Measurements from ENCODE around the gene FRRS1L.
"Not testable (repeated sequence)": the region's sequence is repeated elsewhere in the genome, so short reads cannot be mapped to it uniquely, and the experiment has no call there.

FRRS1L gene

GRCh38 chr9:109126671-109127070, 40.4 kb downstream of the FRRS1L start:
- not testable (repeated sequence) for DNase-seq

DNA sequence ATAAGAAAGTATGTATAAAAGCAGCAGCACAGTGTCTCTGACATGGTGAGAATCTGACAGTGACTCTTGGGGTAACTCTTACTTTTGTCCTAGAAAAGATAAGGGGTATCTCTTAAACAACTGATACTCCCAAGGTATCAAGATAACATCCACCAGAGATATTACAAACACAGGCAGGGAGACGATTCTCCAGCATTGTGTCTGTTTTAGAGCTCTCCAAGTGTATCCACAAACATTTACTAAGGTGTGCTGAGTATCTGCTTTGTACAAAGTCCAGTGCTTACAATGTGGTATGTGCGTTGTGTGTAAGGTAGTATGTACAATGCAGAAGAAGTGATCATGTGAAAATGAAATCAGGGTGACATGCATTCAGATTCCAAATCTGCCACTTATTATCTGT, 42.9 kb downstream of the FRRS1L start:
- no peak for DNase-seq

GRCh38 chr9:109122726-109123621, 44.1 kb downstream of the FRRS1L start:
- no peak for DNase-seq

DNA sequence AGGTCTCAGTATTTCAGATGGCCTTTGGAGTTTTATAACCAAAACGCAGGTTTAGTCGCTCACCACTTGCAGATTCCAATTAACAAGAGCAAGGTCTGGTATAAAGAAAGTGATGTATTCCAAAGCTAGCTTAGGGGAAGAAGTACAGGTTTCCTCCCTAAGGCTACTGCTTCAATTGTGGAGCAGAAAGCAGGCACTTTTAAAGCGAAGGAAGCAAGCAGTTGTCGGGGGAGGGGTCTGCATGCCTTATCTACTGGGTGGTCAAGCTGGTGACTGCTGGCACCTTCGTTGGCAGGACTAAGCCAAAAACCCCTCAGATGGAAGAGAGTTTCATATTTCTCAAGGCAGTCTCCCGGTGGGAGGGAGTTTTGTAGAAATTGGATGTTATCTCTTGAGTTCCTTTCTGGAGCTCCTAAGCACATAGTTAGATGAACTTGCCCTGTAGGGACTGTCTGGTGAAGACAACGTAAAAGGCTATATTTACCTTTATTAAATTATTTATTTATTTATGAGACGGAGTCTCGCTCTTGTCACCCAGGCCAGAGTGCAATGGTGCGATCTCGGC, 45.7 kb downstream of the FRRS1L start:
- no peak for DNase-seq

- DNase-seq, result no peak
Observed at GRCh38 chr9:109120204-109120789, 46.8 kb downstream of the FRRS1L start.

DNA sequence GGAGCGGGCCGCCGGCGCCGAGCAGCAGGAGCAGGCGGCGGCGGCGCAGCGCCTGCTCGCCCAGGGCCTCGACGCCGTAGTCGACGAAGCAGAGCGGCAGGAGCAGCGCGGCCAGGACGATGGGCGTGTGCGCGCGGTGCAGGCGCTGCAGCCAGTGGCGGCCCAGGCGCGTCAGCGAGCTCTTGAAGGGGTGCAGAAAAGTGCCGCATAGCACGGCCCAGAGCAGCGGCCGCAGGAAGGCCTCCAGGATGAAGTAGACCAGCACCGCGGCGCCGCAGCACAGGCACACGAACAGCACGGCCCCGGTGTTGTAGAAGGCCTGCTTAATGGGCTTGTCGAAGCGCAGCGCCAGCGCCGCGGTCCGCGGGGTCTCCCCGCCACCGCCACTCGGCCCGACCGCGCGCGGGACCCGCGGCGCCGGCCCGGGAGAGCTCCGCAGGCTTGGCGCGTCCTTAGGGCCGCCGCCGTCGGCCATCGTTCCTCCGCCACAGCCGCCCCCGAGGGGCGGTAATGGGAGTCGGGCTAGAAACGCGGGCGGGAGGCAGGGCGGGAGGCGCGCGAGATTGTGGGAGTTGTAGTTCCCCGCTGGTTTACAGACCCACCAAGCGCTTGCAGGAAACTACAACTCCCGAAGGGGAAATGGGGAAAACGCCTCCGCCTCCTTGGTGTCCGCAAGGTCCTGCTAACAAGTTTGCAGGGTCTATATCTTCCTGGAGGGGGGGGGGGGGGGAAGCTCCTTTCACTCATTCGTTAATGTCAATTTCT, 47.4 kb downstream of the FRRS1L start, which contains the start of gene TMEM245:
Gene TMEM245 (minus strand): TSS at position 509 of the 765 bp plus-strand sequence. CDS start 34 bp downstream, at position 475.
- peak; percentile 95 for DNase-seq

DNA sequence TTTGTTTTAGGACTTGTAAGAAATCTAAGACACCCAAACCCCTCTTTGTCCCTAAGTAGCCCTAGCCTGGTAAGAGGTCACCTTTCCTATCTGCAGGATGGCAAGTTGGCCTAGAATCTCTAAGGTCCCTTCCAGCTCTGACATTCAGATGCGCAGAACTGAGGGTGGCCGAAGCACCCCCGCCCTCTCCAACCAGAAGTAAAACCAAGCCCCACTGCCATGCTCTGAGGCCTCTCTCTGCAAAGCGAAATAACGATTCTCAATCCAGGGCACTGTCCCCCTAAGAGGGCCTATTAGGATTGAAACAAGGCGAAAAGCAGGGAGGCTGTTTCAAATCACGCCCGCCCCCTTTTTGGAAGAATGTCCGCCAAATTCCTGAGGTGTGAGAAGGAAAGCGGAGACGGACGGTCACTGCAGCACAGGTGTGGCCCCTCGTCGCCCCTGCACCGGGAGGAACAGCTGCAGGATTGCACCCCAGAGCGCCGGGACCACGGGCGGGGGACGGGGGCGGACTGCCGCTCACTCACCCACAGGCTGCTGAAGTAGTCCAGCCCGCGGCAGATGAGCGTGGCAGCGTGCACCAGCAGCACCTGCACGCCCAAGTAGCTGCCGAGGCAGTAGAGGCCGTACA, 48.1 kb downstream of the FRRS1L start:
- DNase-seq, result no peak

- DNase-seq, result peak; percentile 68
Observed at GRCh38 chr9:109117856-109118807, 48.9 kb downstream of the FRRS1L start.

- DNase-seq, result no peak
Observed at GRCh38 chr9:109115931-109116526, 51.0 kb downstream of the FRRS1L start.

- no peak for DNase-seq
Observed at GRCh38 chr9:109114670-109115069, 52.4 kb downstream of the FRRS1L start.

GRCh38 chr9:109113892-109114609, 53.0 kb downstream of the FRRS1L start:
- DNase-seq, result no peak

- DNase-seq, result no peak
Observed at GRCh38 chr9:109113254-109113653, 53.8 kb downstream of the FRRS1L start.

- DNase-seq, result no peak
Observed at GRCh38 chr9:109110329-109111021, 56.6 kb downstream of the FRRS1L start.

DNA sequence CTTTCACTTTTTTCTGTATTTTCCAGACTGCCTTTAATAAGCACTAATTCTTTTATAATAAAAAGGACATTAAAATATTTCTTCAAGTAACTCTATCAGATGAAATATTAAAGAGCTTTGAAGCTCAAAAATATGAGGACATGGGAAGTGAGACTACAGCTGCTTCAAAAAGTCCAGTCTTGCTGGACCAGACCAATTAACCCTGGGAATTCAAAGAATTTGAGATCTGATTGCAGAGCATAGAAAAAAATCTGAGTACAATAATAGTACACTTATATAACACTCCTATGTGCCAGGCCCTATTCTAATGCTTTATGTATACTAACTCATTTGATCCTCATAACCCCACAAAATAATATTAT, 57.1 kb downstream of the FRRS1L start:
- no peak for DNase-seq

DNA sequence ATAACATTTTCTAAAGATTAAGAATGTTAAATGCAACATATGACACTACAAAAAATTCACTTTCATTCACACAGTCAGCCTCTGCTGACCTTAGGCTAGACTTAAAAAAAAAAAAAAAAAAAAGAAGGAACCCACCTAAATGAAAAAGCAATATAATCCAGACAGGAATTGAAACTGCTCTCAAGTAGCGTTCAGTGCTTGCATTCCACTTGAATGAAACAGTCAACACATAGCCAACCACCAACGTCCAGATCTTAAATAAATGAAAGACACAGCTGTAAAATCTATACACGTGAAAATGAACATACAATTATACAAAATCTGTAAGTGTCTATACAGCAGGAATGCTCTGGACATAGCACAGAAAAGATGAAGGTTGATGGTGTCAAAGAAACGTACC, 58.7 kb downstream of the FRRS1L start:
- no peak for DNase-seq

GRCh38 chr9:109107402-109108240, 59.4 kb downstream of the FRRS1L start:
- peak; percentile 18 for DNase-seq

- DNase-seq, result no peak
Observed at GRCh38 chr9:109101810-109102209, 65.2 kb downstream of the FRRS1L start.

DNA sequence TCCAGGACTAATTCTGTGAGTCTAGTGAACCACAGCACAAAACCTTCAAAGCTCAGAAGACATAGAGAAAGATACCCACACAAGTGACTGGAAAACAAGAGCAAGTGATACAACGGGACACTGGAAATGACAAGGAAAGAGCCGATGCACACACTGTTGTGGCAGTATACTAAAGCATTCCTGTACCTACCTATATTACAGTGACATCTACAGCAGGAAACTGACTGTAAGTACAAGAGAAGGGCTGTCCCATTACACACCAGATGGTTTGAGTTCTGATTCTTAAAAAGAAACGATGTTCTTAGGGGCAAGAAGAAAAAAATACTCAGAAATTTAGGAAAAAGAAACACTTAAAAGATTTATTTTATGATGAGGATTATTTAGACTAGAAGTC, 65.8 kb downstream of the FRRS1L start:
- no peak for DNase-seq

All from stimulated activated CD4-positive, alpha-beta T cell treated with anti-CD3 and anti-CD28 coated beads, Interleukin-1b, Interleukin-23, amount 100 ng/mL, for 48 hours (primary cell).